ENCODE data around the gene PKD1L1. TPM values are rescaled to one million over a fixed set of nuclear protein-coding genes. Genes with fewer than 3 reads are reported as not detected.

The PKD1L1 gene
- total and polyA plus RNA-seq, 4 experiments from 2014 or later = 0.55 to 0.73 TPM; not detected in 2

DNA sequence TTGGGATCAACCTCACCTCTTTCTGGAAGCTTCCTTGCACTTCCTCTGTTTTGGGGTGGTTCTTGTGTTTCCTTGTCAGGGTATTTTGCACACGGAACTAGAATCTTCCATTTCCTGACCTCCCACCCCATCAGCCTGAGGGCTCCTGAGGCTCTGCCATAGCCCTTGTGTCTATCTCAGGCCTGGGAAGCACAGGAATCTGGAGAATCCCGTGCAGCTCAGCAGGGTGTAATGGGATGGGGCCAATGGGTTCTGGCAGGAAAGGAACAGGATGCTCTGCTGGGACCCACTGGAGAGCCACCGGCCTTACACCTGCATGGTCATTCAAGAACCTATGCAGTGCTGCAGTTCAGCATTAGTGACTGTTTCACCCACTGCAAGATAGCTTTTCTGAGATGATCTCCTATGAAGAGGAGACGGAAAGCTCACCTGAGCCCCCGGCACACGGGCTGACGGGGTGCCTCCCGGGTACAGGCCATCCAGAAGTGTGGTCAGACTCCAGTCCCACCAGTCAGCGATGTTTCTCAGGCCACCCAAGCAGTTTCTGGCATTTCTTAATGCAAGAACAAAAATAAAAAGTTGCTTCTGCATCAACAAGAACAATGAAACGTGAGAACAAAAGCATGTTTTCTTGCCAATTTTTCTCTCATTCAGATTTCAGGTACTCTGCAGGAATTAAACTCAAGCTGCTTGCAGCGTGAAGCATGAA, 133.2 kb downstream of the PKD1L1 start:
- H3K4me3 Mint-ChIP-seq = no peak overlapping the region
- H3K27me3 Mint-ChIP-seq = no peaks in the 10 kb centered on the region
- H3K27ac ChIP-seq (ENCODE audit: low read depth, low read length) = no peak overlapping the region
- POLR2A ChIA-PET (ENCODE audit: partially characterized antibody) = no interaction called here
- no peaks in the 10 kb centered on the region for H3K4me1 ChIP-seq (ENCODE audit: insufficient read depth, low read length)
- no peaks in the 10 kb centered on the region for H3K9me3 ChIP-seq (ENCODE audit: control insufficient read depth in 1 of 2, low read length in 2 of 2)
- no peaks in the 10 kb centered on the region for H3K9me3 Mint-ChIP-seq
- no peak overlapping the region for H3K27ac Mint-ChIP-seq
- H3K27me3 ChIP-seq (ENCODE audit: insufficient read depth, low read length) = no peaks in the 10 kb centered on the region
- intact Hi-C loops (cut with micrococcal nuclease) = loop anchor here (5.0 kb wide), 2 partner anchors 1898 to 1923 kb away; no protein-coding TSS in a partner anchor
- H3K4me1 Mint-ChIP-seq = no peaks in the 10 kb centered on the region
- no peak overlapping the region for H3K4me3 ChIP-seq (ENCODE audit: low read length in 2 of 2)
- CTCF ChIA-PET (ENCODE audit: partially characterized antibody) = no interaction called here
- no peaks in the 10 kb centered on the region for H3K36me3 ChIP-seq (ENCODE audit: insufficient read depth, low read length)
- H3K36me3 Mint-ChIP-seq = no peaks in the 10 kb centered on the region
- no peak for DNase-seq

DNA sequence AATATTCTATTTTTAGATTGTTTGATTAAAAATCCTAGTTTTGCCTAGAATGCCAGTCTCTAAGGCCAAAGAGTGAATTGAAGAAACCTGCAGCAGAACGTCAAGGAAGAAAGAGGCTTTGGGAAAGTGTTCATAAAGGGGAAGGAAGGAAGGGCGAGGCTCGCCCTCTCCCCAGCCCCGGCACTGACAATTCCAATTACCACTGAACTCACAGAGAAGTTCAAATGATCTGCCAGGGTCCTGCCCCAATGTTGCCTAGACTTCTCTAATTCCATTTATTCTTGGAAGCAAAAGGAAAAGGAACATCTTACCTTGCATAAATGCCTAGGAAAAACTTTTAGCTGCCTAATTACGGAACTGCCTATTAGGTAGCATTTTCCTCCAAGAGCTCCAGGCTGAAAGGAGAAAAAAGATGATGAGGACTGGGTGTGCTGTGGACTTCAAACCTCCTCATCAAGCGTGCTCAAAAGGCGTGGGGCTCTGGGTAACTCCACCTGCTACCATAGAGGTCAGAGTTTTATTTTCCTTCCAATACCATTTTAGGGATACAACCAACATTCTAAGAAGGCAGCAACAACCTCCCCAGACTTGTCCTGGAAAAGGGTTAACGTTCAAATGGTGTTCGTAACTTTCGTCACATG, 134.5 kb downstream of the PKD1L1 start:
- Mint-ChIP-seq H3K27ac (no peak overlapping the region), H3K4me3 (no peak overlapping the region), H3K36me3 (no peaks in the 10 kb centered on the region), H3K4me1 (no peaks in the 10 kb centered on the region), H3K27me3 (no peaks in the 10 kb centered on the region), H3K9me3 (no peaks in the 10 kb centered on the region)
- no peak for DNase-seq
- Histone ChIP-seq H3K27me3 (ENCODE audit: insufficient read depth, low read length) (no peaks in the 10 kb centered on the region), H3K4me3 (ENCODE audit: low read length in 2 of 2) (no peak overlapping the region), H3K27ac (ENCODE audit: low read depth, low read length) (no peak overlapping the region), H3K4me1 (ENCODE audit: insufficient read depth, low read length) (no peaks in the 10 kb centered on the region), H3K9me3 (ENCODE audit: control insufficient read depth in 1 of 2, low read length in 2 of 2) (no peaks in the 10 kb centered on the region), H3K36me3 (ENCODE audit: insufficient read depth, low read length) (no peaks in the 10 kb centered on the region)
- POLR2A ChIA-PET (ENCODE audit: partially characterized antibody) = no interaction called here
- CTCF ChIA-PET (ENCODE audit: partially characterized antibody) = no interaction called here
- intact Hi-C loops (cut with micrococcal nuclease) = no loop called here

DNA sequence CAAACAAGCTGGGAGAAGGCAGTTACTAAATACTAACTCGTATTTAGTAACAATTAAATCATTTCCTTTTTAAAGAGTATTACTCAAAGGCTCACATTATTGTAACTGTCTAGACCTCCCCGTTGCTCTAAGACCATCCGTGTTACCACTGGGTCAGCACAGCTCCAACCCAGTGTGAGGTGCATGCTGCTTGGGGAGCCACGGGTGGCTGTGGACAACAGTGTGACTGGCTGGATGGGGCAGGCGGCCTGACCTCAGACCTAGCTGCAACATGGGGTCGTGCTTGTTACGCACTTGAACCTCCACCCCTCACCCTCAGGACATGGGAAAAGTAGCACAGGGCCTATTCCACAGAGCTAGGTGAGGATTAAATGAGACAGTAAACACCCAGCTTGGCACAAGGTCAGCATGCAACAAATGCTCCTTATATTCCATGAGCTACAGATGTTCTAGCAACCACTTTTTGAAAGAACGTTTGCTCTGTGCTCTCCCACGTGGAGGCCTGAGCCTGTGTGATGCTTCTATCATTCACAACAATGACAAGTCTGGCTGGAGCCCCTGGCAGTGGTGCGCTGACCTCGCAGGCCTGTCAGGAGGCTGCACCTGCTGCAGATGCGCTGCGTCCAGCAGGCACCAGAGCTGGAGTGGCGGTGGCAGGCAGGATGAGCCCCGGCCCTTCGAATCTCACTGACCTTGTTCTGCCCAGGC, 135.7 kb downstream of the PKD1L1 start:
- H3K27me3 Mint-ChIP-seq = no peaks in the 10 kb centered on the region
- no peak overlapping the region for H3K27ac Mint-ChIP-seq
- Histone ChIP-seq H3K36me3 (ENCODE audit: insufficient read depth, low read length) (no peaks in the 10 kb centered on the region), H3K27me3 (ENCODE audit: insufficient read depth, low read length) (no peaks in the 10 kb centered on the region), H3K9me3 (ENCODE audit: control insufficient read depth in 1 of 2, low read length in 2 of 2) (no peaks in the 10 kb centered on the region), H3K4me1 (ENCODE audit: insufficient read depth, low read length) (no peaks in the 10 kb centered on the region), H3K27ac (ENCODE audit: low read depth, low read length) (no peak overlapping the region), H3K4me3 (ENCODE audit: low read length in 2 of 2) (no peak overlapping the region)
- ChIA-PET POLR2A (ENCODE audit: partially characterized antibody) (no interaction called here), CTCF (ENCODE audit: partially characterized antibody) (no interaction called here)
- no peak for DNase-seq
- no peaks in the 10 kb centered on the region for H3K4me1 Mint-ChIP-seq
- H3K4me3 Mint-ChIP-seq = no peak overlapping the region
- H3K36me3 Mint-ChIP-seq = no peaks in the 10 kb centered on the region
- intact Hi-C loops (cut with micrococcal nuclease) = no loop called here
- no peaks in the 10 kb centered on the region for H3K9me3 Mint-ChIP-seq

DNA sequence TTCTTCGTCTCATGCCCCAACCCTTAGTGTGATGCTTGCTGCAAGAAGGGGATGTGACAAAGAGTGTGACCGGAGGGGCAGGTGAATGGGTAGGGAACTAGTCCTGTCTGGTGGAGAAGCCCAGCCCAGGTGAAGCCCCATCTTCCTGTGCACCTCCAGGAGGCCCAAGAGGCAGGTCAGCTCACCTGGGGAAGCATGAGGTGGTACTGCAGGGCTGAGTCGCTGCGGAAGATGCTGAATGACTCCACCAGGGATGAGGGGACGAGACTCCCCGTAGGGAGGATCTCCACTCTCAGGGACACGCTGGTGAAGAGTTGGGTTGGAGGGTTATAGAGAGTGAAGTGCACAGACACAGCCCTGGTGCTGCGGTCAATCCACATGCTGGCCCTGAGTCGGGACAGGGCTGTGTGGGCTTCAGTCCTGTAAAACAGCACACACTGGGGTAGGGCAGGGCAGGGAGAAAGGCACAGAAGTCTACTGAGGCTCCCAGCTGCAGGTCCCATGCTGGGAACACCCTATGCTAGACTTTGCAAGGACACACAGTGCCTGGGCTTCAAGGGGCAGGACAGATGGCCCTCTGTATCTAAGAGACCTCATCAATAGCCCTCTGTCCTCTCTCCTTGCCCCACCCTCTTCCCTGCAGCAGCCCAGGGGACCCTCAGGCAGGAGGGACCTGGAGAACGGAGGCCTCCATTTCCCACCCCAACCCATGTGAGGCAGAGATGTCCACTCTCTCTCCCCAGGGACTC, 136.5 kb downstream of the PKD1L1 start:
- no peaks in the 10 kb centered on the region for H3K4me1 Mint-ChIP-seq
- no peaks in the 10 kb centered on the region for H3K9me3 Mint-ChIP-seq
- H3K27ac Mint-ChIP-seq = no peak overlapping the region
- no peaks in the 10 kb centered on the region for H3K27me3 Mint-ChIP-seq
- H3K4me1 ChIP-seq (ENCODE audit: insufficient read depth, low read length) = no peaks in the 10 kb centered on the region
- H3K27ac ChIP-seq (ENCODE audit: low read depth, low read length) = no peak overlapping the region
- no peaks in the 10 kb centered on the region for H3K9me3 ChIP-seq (ENCODE audit: control insufficient read depth in 1 of 2, low read length in 2 of 2)
- H3K4me3 Mint-ChIP-seq = no peak overlapping the region
- no peak overlapping the region for H3K4me3 ChIP-seq (ENCODE audit: low read length in 2 of 2)
- ChIA-PET POLR2A (ENCODE audit: partially characterized antibody) (no interaction called here), CTCF (ENCODE audit: partially characterized antibody) (no interaction called here)
- DNase-seq = no peak
- intact Hi-C loops (cut with micrococcal nuclease) = no loop called here
- no peaks in the 10 kb centered on the region for H3K36me3 Mint-ChIP-seq
- no peaks in the 10 kb centered on the region for H3K36me3 ChIP-seq (ENCODE audit: insufficient read depth, low read length)
- H3K27me3 ChIP-seq (ENCODE audit: insufficient read depth, low read length) = no peaks in the 10 kb centered on the region

DNA sequence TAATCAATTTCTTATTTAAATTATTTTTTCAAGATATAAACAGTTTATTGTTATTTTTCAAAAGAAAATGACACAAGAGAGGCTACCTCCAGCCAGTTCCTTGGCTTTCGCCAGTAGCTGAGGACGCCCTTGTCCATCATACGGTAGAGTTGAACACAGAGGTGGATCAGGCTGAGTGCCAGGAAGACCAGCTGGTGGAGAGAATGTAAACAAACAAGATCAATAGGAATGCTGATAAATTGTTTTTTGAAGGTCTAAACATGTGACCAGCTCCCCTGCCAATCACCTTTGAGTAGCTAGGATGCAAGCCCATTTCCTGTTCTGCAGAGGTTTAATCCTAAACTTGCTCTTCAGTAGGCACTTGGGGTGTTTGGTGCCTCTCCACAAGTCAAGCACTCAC, 138.9 kb downstream of the PKD1L1 start:
- Mint-ChIP-seq H3K9me3 (no peaks in the 10 kb centered on the region), H3K27me3 (no peaks in the 10 kb centered on the region), H3K4me3 (no peak overlapping the region), H3K27ac (peak overlapping the region in 1 of 7 donors; percentile 18), H3K4me1 (no peaks in the 10 kb centered on the region), H3K36me3 (no peaks in the 10 kb centered on the region)
- Histone ChIP-seq H3K4me1 (ENCODE audit: insufficient read depth, low read length) (no peaks in the 10 kb centered on the region), H3K36me3 (ENCODE audit: insufficient read depth, low read length) (no peaks in the 10 kb centered on the region), H3K27ac (ENCODE audit: low read depth, low read length) (no peak overlapping the region), H3K27me3 (ENCODE audit: insufficient read depth, low read length) (no peaks in the 10 kb centered on the region), H3K4me3 (ENCODE audit: low read length in 2 of 2) (no peak overlapping the region), H3K9me3 (ENCODE audit: control insufficient read depth in 1 of 2, low read length in 2 of 2) (no peaks in the 10 kb centered on the region)
- intact Hi-C loops (cut with micrococcal nuclease) = no loop called here
- ChIA-PET CTCF (ENCODE audit: partially characterized antibody) (interaction anchor here (0.6 kb wide), 1 partner anchor 13 kb away, joined by 4 read pairs; no protein-coding TSS in a partner anchor), POLR2A (ENCODE audit: partially characterized antibody) (no interaction called here)
- DNase-seq = no peak

DNA sequence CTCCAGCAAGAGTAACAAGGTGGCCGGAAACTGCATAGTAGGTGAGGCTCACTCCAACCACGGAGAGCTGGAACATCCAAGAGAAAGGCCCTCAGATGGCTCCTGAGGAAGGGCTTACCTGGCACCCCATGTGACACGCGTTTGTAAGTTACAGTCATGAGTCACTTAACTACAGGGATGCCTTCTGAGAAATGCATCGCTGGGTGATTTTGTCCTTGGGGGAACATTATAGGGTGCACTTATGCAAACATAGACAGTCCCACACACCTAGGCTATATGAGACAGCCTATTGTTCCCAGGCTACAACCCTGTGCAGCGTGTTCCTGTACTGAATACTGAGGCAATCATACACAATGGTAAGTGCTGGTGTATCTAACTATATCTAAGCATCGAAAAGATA, 139.9 kb downstream of the PKD1L1 start:
- DNase-seq = no peak
- CTCF ChIA-PET (ENCODE audit: partially characterized antibody) = no interaction called here

DNA sequence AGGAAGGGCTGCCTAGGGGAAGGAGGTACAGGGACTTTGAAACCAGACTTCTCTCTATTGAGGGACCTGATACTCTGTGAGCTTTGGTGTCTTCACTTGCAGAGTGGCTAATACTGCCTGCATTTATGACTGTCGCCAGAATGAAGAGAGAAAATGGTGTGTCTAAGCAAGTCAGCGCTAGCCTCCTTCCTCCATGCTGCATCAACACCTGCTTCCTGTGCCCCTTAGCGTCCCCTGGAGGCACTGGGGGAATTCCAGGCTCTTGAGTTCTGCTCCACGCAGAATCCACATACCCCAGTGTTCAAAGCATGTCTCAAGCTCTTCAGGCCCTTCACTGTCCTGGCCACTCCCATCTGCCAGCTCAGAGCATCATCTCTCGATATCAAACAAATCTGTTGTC, 140.5 kb downstream of the PKD1L1 start:
- H3K4me1 ChIP-seq (ENCODE audit: insufficient read depth, low read length) = no peaks in the 10 kb centered on the region
- no peak overlapping the region for H3K27ac Mint-ChIP-seq
- H3K4me1 Mint-ChIP-seq = no peaks in the 10 kb centered on the region
- no peaks in the 10 kb centered on the region for H3K9me3 ChIP-seq (ENCODE audit: control insufficient read depth in 1 of 2, low read length in 2 of 2)
- no peak overlapping the region for H3K4me3 Mint-ChIP-seq
- ChIA-PET POLR2A (ENCODE audit: partially characterized antibody) (no interaction called here), CTCF (ENCODE audit: partially characterized antibody) (no interaction called here)
- no peaks in the 10 kb centered on the region for H3K36me3 Mint-ChIP-seq
- no peaks in the 10 kb centered on the region for H3K27me3 ChIP-seq (ENCODE audit: insufficient read depth, low read length)
- H3K36me3 ChIP-seq (ENCODE audit: insufficient read depth, low read length) = no peaks in the 10 kb centered on the region
- no peak overlapping the region for H3K4me3 ChIP-seq (ENCODE audit: low read length in 2 of 2)
- H3K27ac ChIP-seq (ENCODE audit: low read depth, low read length) = no peak overlapping the region
- no peaks in the 10 kb centered on the region for H3K27me3 Mint-ChIP-seq
- H3K9me3 Mint-ChIP-seq = no peaks in the 10 kb centered on the region
- DNase-seq = no peak
- intact Hi-C loops (cut with micrococcal nuclease) = no loop called here

More for the DNA sequence above, 139.9 kb downstream of the PKD1L1 start:
- no peaks in the 10 kb centered on the region for H3K27me3 Mint-ChIP-seq
- Histone ChIP-seq H3K27ac (ENCODE audit: low read depth, low read length) (no peak overlapping the region), H3K27me3 (ENCODE audit: insufficient read depth, low read length) (no peaks in the 10 kb centered on the region), H3K4me3 (ENCODE audit: low read length in 2 of 2) (no peak overlapping the region), H3K9me3 (ENCODE audit: control insufficient read depth in 1 of 2, low read length in 2 of 2) (no peaks in the 10 kb centered on the region), H3K4me1 (ENCODE audit: insufficient read depth, low read length) (no peaks in the 10 kb centered on the region), H3K36me3 (ENCODE audit: insufficient read depth, low read length) (no peaks in the 10 kb centered on the region)
- no peaks in the 10 kb centered on the region for H3K4me1 Mint-ChIP-seq
- no peak overlapping the region for H3K27ac Mint-ChIP-seq
- no peak overlapping the region for H3K4me3 Mint-ChIP-seq
- intact Hi-C loops (cut with micrococcal nuclease) = no loop called here
- POLR2A ChIA-PET (ENCODE audit: partially characterized antibody) = no interaction called here
- no peaks in the 10 kb centered on the region for H3K36me3 Mint-ChIP-seq
- no peaks in the 10 kb centered on the region for H3K9me3 Mint-ChIP-seq

Data from CD4-positive, alpha-beta memory T cell (primary cell).